ENCODE data around the gene ZBED4.

The ZBED4 gene

GRCh38 chr22:49923445-49923844 is 69.8 kb downstream of the ZBED4 start:
- Mint-ChIP-seq H3K4me1 (peaks cover 36% of the 10 kb centered on the region), H3K27me3 (no peaks in the 10 kb centered on the region), H3K27ac (peak overlapping the region; percentile 24), H3K9me3 (no peaks in the 10 kb centered on the region), H3K36me3 (peaks cover 7% of the 10 kb centered on the region), H3K4me3 (no peak overlapping the region)

- no peak overlapping the region for H3K4me3 Mint-ChIP-seq
- H3K27ac Mint-ChIP-seq, result peak overlapping the region; percentile 46
- H3K27me3 Mint-ChIP-seq, result no peaks in the 10 kb centered on the region
Measured at GRCh38 chr22:49924113-49924833, 70.6 kb downstream of the ZBED4 start.

DNA sequence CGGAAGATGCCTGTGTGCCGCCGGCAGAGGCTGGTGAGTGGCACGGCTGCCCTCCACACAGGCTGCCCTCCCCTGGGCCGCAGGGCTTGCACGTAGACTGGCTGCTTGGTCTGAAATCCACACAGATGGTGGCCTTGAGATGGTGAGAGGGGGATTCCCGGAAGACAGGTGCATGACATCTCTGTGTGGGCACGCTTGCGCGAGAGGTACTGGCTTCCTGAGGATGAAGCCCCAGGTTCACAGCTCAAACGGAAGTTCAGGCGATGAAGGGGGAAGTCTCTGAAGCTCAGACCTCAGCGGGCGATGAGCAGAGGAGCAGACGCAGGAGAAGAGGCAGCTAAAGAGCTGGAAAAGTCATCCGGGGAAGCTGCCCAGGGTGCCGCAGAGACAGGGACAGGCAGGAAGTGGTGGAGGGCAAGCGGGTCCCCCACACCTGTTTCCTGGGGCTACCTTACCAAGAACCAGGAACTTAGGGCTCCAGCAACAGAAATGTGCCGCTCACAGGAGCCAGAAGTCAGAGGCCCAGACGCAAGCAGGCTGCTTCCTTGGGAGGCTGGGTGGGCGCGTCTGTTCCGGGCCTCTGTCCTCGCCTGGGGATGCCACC is 72.0 kb downstream of the ZBED4 start:
- H3K4me1 Mint-ChIP-seq, result peaks cover 34% of the 10 kb centered on the region
- H3K4me3 Mint-ChIP-seq, result peak overlapping the region; percentile 86
- peak overlapping the region; percentile 95 for H3K27ac Mint-ChIP-seq
- no peaks in the 10 kb centered on the region for H3K27me3 Mint-ChIP-seq
- no peaks in the 10 kb centered on the region for H3K9me3 Mint-ChIP-seq
- peaks cover 7% of the 10 kb centered on the region for H3K36me3 Mint-ChIP-seq

More at GRCh38 chr22:49924113-49924833, 70.6 kb downstream of the ZBED4 start:
- Mint-ChIP-seq H3K9me3 (no peaks in the 10 kb centered on the region), H3K4me1 (peaks cover 36% of the 10 kb centered on the region), H3K36me3 (peaks cover 7% of the 10 kb centered on the region)

DNA sequence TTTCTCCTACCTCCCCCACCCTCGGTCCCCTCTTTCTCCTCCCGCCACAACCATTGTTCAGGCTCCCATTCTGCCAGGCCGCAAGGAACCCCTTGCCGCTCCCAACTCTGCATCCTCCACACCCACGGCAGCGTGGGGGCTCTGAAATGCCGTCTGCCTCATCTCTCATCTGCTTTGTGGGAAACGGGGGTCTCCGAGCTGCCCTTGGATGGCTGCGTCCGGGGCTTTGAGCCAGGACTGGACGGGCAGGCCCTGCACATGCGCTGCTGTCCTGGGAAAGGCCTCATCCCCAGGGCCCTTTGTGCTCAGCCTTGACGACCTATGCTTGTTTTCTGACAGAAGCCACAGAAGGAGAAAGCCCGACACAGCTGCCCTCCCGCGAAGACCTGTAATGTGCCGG is 73.3 kb downstream of the ZBED4 start:
- Mint-ChIP-seq H3K4me1 (peaks cover 46% of the 10 kb centered on the region), H3K4me3 (peak overlapping the region; percentile 49), H3K9me3 (no peaks in the 10 kb centered on the region), H3K36me3 (peaks cover 7% of the 10 kb centered on the region), H3K27ac (peak overlapping the region; percentile 68), H3K27me3 (no peaks in the 10 kb centered on the region)

DNA sequence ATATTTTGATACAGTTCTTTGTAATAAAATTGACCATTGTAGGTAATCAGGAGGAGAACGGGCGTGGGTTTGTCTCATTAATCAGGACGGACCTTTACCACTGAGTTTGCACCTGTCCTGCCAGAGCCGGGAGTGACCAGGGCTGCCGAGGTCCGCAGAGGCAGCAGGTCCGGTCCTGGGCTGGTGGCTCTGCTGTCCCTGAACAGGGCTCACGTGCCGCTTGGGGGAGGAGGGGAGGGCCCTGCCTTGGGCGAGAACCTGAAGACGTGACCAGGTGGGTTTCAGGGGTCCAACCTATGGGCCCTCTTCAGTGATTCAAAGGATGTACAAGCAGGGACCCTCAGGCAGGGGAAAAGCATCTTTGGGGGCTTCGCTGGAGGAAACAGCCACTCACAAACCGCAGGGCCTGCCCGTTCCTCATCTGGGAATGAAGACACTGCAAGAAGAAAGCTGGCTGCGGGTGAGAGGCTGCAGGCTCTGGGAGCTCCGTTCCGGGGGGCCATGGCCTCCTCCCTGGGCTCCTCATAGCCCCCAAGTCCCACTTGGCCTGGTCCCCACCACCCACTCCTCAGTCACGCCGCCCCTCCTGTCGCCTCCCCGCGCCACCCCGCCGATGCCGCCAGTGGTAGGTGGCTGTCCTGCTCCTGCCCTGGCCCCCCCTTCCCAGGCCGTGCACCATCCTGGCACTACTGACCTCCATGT is 74.0 kb downstream of the ZBED4 start:
- Mint-ChIP-seq H3K27ac (no peak overlapping the region), H3K27me3 (no peaks in the 10 kb centered on the region), H3K4me3 (peak overlapping the region; percentile 49), H3K36me3 (peaks cover 7% of the 10 kb centered on the region), H3K9me3 (no peaks in the 10 kb centered on the region), H3K4me1 (peaks cover 44% of the 10 kb centered on the region)

DNA sequence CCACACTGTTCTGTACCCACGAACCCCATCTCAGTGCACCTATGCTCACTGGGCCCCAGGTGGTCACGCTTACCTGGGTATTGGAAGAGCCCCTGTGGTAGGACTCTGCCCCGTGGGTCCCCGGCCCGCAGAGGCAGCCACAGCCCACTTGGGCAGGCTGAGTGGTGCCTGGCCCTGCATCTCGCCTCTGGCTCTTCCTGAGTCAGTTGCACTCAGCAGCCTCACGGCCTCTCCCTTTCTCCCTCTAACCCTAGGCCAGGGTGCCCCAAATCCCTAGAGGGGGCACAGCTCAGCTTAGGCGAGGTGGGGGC is 74.5 kb downstream of the ZBED4 start:
- Mint-ChIP-seq H3K4me1 (peaks cover 49% of the 10 kb centered on the region), H3K27ac (no peak overlapping the region), H3K27me3 (no peaks in the 10 kb centered on the region), H3K9me3 (no peaks in the 10 kb centered on the region), H3K4me3 (no peak overlapping the region), H3K36me3 (peaks cover 7% of the 10 kb centered on the region)

DNA sequence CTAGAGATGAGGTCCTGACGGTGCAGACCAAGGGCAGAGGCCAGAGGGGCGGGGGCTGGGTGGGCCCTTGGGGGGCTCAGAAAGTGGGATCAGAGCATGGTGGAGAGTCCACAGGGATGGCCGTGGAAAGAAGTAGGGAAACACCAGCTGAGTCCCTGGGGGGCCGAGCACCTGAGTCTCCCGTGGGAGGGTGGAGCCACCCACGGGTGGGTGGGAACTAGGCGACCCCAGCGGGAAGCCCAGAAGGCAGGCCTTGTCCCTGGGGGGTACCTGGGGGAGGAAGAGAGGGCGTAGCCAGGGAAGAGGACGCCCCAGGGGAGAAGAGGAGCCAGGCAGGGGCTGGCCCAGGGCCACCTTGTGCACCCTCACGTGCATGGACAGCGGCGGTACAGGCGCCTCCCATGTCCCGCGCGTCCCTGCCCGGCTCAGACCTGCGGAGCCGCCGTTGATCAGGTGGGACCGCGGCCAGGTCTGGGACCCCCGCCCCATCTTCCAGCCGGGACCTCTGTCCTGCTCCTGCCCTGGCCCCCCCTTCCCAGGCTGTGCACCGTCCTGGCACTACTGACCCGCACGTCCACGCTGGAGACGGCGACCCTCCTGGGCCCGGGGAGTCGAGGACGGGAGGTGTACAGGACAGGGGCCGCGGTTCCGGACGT is 75.0 kb downstream of the ZBED4 start:
- Mint-ChIP-seq H3K36me3 (peaks cover 7% of the 10 kb centered on the region), H3K27me3 (no peaks in the 10 kb centered on the region), H3K4me3 (no peak overlapping the region), H3K9me3 (no peaks in the 10 kb centered on the region), H3K4me1 (peaks cover 52% of the 10 kb centered on the region), H3K27ac (no peak overlapping the region)

DNA sequence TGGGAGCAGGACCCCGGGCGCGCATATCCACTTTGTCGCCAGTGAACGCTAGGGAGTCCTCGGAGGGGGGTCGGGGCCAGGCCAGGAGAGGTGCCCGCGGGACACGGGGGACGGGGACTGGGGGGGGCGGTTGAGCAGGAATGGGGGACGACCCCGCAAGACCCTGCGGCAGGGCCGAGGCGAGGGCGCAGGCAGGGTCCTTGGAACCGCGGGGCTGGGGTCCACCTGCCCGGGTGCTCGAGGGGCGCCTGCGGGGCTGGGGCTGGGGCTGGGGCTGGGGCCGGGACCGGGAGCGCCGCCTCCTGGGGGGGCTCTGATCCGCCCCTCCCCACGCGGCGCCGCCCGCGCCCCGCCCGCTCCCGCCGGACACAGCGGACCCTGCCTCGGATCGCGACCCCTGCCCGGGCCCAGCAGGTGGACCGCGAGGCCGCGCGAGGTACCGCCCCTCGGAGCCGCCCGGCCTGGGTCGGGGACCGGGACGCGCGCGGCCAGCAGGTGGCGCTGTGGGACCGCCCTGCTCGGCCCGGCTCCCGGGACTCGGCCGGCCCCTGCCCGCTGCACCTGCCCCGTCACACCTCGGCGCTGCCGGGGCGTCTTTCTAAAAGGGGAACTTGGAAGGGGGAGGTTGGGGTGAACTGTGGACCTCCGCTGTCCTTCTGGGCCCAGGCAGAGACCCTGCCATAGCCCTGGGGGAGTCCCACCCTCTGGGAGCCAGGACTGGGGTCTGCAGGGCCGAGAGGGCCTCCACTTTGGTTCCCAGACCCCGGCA is 75.8 kb downstream of the ZBED4 start:
- peaks cover 52% of the 10 kb centered on the region for H3K4me1 Mint-ChIP-seq
- H3K9me3 Mint-ChIP-seq, result no peaks in the 10 kb centered on the region
- H3K4me3 Mint-ChIP-seq, result peak overlapping the region; percentile 47
- H3K27ac Mint-ChIP-seq, result no peak overlapping the region
- no peaks in the 10 kb centered on the region for H3K27me3 Mint-ChIP-seq
- H3K36me3 Mint-ChIP-seq, result peaks cover 7% of the 10 kb centered on the region

DNA sequence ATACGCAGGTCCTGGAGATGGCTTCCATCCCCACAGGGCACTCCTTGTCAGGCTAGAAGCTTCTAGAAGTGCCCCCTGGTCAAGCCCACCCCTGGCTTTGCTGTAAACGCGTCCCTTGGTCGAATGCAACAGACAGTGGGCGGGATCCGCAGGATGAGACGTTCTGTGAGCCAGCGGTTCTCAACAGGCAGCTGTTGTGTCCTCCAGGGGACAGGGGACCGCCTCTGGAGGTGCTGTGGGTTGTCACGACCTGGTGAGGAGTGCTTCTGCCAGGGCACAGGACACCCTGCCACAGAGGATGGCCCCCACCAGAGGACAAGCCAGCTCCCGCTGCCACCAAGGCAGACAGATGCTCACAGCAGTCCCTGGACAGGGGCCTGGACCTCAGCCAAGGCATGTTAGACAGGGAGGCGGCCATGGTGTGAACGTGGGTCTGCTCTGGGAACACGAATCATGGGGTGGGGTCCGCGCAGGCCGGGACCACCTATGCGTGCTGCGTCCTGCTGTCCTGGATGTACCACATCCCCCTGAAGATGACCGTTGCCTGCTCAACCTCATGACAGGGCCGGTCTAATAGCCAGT is 76.4 kb downstream of the ZBED4 start:
- H3K27ac Mint-ChIP-seq, result no peak overlapping the region
- no peaks in the 10 kb centered on the region for H3K9me3 Mint-ChIP-seq
- peaks cover 6% of the 10 kb centered on the region for H3K36me3 Mint-ChIP-seq
- H3K27me3 Mint-ChIP-seq, result no peaks in the 10 kb centered on the region
- H3K4me1 Mint-ChIP-seq, result peaks cover 50% of the 10 kb centered on the region
- peak overlapping the region; percentile 47 for H3K4me3 Mint-ChIP-seq

DNA sequence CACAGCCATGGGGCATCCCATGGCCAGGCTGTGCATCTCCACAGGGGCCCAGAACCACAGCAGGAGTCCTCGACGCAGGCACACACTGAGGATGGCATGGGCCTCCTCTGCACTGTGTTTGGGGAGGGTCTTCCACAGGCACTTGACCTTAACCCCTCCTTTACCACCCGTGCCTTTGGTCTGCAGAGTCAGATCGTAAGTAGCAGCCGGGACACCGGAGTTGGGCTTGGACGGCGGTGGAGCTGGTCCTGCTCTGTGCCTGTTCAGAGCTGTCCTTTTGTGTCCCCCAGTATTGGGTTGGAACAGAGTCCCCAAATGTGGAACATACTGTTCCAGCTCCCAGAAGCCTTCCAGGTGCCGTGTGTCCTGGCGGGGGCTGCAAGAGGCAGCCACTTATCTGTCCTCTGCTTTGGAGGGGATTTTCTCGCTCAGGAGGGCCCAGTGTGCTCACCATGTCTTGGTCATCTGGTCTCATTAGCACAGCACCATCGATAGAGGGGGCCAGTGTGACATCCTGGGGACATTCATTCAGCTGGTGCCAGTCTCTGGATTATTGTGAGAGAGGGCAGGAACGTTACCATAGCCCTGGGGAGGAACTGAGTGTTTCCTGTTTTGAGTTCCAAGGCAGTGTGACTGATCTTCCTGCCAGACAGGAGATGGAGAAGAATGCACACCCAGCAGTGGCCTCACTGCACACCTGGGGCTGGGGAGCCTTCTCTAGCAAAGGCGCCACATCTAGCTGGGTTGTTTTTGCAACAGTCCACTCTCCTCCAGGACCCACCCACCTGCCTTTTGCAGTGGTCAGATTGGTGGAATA is 77.2 kb downstream of the ZBED4 start:
- Mint-ChIP-seq H3K27me3 (no peaks in the 10 kb centered on the region), H3K36me3 (peaks cover 2% of the 10 kb centered on the region), H3K27ac (peak overlapping the region; percentile 30), H3K4me3 (peak overlapping the region; percentile 59), H3K4me1 (peaks cover 43% of the 10 kb centered on the region), H3K9me3 (no peaks in the 10 kb centered on the region)

DNA sequence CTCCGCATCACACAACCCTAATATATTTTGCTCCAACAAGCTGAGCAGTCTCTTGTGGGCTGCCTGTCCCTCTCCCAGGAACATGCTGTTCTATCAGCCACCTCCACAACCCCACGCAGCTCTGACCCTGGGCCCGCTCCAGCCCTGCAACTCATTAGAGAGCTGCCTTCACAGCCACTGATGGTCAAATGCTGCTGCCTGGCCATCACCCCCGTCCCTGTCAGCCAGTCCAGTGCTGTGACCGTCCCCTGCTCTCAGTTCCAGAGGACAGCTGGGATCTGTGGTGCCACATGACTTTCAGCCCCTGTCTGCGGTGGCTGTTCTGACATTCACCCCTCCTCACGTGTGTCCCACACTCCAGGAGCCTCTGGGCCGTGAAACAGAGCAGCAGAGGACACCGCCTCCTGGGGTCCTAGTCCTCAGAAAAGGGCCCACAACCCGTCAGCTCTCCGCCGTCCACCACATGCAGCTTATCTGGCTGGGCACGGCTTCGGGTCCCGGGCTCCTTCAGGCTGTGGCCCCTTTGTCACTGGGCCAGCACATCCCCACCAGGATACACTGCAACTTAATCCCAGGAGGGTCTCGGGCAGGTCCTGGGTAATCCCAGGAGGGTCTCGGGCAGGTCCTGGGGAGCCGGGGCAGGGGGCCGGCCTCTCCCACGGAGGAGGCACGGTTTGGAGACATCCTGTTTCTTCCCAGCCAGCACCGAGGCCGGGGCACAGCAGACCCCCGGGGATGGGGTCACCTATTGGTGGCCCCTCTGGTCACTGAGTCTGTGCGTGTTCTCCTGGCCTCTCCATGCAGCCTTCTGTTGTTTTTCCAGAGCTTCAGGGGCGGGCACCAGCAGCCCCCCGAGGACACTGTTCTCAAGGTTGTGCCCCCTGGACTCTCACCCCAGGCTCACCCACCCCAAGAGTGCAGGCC is 79.9 kb downstream of the ZBED4 start:
- peak overlapping the region; percentile 19 for H3K4me3 Mint-ChIP-seq
- peak overlapping the region; percentile 11 for H3K27ac Mint-ChIP-seq
- no peaks in the 10 kb centered on the region for H3K36me3 Mint-ChIP-seq
- peaks cover 35% of the 10 kb centered on the region for H3K4me1 Mint-ChIP-seq
- no peaks in the 10 kb centered on the region for H3K9me3 Mint-ChIP-seq
- no peaks in the 10 kb centered on the region for H3K27me3 Mint-ChIP-seq

DNA sequence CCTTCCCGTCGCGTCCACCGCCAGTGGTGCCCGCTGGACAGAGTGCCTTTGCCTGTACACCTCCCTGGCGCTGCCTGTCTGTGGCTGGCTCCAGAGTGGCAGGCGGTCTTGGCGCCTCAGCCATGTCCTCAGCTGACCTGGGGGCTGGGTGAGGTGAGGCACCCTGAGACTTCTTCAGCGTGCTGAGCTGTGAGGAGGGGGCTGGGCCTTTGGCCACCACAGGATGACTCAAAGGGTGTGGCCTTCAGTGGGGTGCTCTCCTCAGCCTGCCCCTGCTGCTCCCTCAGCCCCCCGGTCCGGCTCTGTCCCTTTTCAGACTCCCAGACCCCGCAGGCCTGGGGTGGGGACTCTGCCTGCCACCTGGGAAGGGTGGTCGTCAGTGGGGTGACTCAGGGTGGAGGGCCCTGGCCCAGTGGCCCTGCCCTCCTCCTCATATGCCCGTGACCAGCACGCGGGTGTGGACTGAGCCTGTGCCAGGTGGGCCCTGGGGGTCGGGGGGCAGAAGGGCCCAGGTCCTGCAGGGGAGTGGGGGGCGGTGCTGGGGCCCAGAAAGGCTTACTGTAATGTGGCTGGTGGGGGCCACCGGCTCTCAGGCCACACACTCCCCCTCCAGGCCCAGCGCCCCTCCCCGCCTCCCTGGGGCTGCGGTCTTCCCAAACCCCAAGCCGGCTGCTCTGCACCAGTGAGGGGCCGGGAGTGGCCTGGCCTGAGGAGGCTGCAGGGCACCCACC is 80.7 kb downstream of the ZBED4 start:
- Mint-ChIP-seq H3K4me3 (peak overlapping the region; percentile 19), H3K4me1 (peaks cover 35% of the 10 kb centered on the region), H3K36me3 (no peaks in the 10 kb centered on the region), H3K27ac (no peak overlapping the region), H3K9me3 (no peaks in the 10 kb centered on the region), H3K27me3 (no peaks in the 10 kb centered on the region)

Data from activated naive CD4-positive, alpha-beta T cell treated with anti-CD3 and anti-CD28 coated beads, Interleukin-2, amount 50 U/mL, for 24 hours (primary cell).